TTC549 (cell line): ENCODE measurements around the gene STIL.

ENCODE experiments used
- FAIRE-seq: peaks from 2 replicates; lab custom pipeline; 2012; peaks lifted over from hg19 to GRCh38; lab: Jason Lieb, UNC

Gene STIL

DNA sequence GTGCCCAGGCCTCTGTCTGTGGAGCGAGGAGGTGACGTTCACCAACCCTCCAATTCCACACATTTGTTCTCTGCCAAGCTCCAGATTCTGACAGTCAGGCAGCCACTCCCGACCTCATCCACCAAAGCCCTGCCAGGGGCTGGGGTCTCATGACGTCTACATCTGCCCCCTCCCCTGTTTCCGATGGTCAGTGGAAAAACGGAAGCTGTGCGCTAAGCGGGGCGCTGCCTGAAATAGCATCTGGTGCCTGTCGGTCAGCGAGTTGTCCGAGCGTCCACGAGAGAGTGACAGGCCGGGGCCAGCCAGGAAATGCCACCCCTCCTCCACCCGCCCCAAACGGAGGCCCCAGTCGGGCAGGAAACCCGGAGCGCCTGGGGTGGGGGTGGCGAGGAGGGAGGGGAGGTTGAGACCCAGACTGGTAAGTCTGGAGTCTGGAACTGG lies 78.7 kb downstream of the STIL start:
- no peak for FAIRE-seq

DNA sequence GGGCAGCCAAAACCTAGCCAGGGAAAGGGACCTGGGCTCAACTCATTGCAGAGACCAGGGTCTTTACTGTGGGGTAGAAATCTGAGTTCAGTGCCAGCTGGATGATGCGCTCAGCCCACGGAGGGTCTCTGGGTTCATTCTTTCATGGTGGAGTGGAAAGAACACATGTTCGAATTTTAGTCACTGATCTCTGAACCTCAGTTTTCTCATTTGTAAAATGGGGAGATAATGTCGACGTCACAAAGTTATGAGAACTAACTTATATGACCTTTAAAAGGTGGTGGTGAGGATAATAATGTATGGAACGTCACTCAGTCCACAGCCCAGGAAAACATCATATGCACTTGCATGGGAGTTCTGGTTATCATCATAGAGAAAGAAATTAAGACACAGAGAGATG lies 80.8 kb downstream of the STIL start:
- FAIRE-seq, result no peak

DNA sequence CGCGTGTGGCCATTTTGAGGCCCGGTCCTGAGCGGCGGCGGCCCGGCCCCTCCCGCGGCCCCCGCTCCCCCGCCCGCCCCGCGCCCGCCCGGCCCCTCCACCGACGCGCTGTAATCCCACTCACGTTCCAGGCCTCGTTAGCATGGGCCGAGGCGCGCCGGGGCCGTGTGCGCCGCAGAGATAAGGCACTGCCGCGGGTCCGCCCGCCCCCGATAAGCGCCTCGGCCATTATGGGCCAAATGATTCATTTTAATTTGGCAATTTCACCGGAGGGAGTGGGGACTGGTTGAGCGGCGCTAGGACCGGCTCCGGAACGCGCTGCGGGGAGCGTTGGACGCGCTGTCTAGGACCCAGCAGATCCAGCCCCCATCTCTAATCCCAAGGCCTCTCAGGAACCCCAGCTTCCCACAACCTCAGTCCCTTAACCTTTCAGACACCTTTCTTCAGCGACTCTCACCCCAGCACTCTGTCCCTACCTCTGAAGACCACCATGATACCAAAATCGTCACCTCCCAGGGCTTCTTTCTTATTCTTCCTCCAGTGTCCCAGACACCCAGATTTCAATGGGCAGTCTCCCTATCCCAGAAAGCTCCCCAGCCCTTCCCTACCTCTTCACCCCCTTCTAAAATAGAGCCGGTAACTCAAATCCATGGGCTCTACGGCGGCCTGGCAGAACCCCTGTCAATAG lies 81.6 kb downstream of the STIL start, which contains the start of gene TAL1:
TSS of gene TAL1 (minus strand) at position 39 of the 688 bp plus-strand sequence. CDS start 6,337 bp downstream, outside the sequence.
- no peak for FAIRE-seq

DNA sequence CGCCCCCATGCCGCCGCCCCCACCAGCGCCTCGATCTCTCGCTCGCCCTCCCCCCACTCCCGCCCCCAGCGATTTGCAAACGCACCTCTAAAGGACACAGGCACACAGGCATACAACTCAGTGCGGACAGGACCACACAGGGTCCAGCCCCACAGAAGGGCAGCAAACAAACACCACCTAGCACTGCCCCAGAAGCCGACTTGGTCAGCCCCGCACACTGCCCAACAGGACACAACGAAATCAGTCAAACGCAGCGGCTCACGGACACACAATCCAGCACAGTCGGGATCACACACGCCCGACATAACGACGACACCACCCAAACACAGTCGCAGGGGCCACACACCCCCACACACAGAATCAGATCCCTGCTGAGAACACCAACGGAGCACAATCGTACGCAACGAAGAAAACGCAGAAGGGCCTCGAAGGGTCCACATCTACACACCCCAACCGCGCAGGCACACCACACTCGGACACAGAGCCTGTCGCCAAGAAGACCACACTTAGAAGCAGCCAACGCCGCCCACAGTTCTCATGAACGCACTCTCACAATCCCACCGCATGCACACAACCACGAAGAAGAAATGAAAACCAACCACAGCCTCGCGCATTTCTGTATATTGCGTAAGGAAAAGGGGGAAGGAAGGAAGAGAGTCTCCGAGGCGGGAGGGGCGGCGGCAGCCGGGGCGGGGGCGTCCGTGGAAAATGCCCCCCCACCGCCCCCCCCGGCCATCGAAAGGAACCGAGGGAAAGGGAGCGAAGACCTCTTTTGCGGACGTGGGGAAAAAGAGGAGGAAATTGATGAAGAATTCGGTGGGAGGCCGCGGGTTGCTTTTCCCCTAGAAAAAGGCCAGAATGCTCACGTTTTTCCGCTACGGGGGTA lies 82.4 kb downstream of the STIL start:
- FAIRE-seq, result no peak

DNA sequence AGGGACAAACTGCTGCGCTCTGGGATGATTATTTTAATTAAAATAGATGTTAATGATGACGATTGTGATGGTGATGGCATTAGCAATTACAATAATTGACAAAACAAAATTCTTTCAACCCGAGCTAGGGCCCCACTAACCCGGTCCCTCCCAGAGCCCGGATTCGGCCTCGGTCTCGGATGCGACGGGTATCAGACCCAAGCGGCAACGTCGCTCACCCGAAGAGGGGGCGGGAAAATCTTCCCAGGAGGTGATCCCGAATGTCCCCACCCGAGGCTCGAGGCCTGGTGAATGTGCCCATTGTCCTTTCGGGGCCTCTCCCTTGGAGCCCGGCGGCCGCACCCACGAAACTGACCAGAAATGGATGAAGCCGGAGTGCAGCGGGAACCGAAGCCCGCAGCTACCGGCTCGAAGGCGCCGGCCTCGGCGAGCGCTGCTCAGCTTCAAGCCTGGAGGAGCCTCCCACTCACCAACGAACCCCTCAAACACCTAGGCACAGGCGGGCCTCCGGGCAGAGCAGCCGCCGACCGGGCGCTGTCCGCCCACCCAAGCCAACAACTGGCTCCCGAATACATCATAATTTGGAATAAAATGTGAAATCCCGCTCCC lies 83.2 kb downstream of the STIL start:
- FAIRE-seq, result no peak

DNA sequence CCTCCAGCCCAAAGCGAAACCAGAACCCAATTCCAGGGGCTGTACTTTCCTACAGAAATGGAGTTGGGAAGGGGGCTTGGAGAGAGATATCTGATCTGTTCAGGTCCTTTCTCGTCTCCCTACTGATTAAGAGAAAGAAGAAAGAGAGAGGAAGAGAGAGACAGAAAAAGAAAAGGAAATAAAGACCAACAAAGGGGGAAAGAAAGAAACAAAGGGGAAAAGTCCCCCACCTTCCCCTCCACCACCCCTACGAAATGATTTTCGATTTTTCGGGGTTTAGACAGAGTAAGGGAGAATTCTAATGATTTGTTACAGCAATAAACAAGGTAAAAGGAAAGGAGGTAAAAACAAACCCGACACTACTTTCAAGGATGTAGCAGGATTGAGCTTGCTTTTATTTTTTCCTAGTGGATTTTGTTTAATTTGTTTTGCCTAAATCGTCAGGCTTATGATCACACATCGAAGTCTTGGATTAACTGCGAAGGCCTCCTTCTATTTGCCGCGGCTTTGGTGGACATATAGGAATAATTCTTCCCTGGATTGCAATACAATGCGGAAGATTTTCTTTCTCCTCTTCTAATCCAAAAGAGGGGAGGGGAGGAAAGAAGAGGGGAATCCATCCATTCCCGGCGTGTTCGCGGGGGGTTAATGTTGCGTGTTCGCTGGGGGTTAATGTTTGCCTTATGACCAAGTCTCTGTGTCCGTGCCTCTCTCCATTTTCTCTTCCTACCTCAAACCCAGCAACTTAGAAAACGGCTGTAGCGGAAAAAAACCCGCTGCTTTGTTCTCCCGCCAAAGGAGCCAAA lies 83.9 kb downstream of the STIL start:
- no peak for FAIRE-seq

DNA sequence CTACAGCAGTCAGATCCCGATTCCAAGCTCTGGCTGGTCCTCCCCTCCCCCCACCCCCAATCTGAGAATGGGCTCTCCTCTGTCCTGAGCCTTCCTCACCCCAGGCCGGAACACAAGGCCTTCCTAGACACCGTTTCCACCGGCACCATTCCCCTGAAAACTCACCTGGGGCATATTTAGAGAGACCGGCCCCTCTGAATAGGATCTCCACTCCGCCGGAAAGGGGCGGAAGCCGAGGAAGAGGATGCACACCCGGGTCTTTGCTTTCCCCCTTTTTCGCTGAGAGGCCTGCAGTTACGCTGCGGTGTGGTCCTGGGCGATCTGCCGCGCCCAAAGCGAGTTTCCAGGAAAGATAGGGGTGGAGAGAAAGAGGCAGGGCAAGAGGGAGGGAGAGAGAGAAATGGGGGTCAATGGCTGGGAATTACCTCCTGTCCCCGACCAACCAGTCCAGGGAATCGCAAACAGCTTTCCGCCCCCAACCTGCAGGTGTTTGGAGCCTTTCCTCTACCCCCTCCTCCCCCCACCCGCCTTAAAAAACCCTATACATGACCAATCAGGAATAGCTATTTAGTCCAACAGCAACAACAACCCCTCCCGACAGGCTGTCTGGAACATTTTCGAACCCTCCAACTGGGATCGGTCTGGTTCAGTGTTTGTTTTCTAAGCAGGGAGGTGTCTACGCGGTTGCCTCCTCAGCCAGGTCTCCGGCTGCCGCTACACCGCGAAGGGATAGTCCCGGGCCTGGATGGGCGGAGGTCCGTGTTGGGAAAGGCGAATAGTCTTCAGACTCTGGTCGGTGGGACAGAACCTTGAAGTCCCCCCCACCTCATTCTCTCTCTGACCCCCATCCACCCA lies 84.7 kb downstream of the STIL start:
- no peak for FAIRE-seq

DNA sequence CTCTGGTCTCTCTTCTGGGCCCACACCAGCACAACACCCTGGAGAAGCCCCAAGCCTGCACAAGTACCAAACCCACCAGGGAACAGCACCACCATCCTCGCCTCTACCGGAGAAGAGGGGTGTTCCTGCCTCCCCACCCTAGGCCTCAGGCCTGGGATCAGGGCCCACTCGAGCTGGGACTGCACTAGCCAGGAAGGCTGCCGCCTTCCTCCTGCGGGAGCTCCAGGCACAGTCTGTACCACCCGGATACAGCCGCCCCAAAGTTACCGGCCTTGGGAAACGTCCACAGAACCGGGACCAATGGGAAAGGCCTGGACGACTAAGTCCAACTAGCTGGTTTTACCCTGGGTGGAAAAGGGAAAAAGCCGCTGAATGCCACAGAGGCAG lies 85.3 kb downstream of the STIL start:
- FAIRE-seq, result no peak

DNA sequence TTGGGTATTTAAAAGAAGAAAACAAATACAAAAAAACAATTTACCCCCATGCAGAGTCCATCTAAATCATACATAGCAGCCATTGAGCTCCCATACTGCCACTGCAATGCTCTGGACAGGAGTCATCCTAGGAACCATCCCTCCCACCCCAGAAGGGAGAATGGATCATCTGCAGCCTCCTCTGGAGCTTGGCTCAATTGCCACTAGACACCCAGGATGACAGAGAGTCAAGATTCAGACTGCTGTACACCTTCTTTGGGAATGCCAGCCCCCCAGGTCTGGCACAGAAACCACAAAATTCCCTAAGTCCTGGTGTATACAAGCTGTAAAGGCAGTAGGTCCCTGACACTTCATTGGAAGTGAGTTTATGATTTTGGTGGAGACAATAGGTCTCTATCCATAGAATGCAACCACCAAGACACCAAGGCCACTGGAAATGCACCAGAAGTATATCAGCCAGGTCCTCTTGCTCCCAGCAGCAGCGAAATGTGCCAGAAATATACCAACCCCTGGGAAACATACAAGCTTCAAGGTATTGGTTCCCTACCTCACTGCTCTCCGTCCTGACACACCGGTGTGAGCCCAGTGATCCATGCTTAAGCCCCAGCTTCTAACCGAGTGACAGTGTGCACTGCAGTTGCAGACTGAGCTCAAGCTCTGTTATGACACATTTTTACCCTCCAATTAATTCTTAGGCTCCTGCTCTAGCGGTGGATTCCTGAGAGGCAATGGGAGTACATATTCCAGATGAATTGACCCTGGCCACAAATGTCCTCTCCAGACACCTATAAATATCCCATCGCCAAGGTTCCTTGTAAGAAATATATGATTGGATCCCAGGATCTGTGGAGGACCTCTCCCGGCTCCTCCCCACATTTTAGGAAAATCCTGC lies 86.4 kb downstream of the STIL start:
- FAIRE-seq, result no peak

DNA sequence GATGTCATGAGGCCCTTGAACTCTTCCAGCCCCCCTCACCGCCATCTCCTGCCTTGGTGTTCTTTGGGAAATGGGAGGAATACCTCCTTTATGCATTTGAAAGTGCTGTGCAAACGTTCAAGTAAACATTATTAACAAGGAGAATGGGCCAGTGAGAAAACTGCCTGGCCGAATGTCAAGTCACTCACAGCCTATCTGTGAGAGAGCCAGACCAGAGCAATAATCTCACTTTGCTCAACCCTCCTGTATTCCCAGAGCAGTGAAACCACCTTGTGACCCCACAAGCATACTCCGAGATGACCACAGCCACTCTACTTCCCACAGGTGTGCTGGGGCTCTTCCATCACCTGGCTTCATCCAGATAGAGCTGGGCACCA lies 87.1 kb downstream of the STIL start:
- FAIRE-seq, result no peak

DNA sequence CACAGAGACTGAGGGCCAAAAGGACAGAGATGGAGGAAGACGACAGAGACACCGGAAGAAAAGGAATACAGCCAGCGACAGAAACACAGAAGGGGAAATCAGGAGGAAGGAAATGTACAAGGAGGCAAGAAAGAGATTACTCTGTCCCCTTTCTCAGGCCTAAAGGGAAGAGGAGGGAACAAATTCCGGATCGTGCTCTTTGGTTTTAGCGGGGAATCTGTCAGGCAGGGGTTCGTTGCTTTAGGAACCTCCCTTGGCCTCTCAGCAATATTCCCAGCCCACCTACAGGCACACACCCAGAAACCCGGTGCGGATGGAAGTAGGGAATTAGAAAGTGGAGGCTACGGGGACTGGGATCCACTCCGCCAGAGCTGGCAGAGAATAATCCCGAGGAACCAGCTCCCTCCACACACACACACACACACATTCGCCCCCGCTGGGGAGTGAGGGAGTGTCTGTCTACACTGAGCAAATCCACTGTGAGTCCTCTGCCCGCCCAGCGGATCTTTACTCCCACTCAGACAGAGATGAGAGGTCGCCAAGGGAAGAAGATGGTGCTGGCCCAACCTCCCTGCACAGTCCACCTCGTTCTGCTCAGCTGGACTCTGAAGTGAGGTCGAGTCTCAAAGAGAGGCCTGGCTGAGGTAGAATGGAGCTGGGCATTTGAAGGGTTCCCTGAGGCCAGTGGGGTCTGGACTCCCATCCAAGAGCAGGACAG lies 87.7 kb downstream of the STIL start:
- FAIRE-seq, result no peak

DNA sequence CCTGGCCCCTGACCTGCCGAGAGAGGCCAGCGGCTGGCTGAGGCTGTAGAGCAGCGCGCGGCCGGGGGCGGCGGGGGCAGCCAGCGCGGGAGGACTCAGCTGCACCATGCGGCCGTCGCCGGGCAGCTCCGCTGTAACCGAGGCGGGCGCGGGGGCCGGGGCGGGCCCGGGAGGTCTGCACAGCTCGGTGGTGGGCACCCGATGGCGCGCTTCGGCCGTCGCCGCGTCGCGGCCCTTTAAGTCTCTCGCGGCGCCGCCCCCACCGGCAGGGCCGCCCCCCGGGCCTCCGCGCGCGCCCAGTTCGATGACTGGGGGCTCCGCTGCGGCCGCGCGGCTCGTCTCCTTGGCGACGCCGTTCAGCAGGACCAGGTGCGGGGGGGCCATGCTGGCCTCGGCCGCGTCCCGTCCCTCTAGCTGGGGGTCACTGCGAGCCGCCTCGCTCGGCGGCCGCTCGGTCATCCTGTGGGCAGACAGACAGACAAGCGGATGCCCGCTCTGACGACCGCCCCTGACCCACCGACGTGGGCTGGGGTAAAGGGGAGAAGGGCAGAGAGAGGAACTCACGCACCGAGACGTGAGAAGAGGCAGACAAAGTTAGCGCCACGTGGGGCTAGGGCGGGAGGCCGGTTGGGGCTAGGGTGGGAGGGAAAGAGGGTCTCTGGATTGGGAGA lies 88.4 kb downstream of the STIL start:
- no peak for FAIRE-seq

DNA sequence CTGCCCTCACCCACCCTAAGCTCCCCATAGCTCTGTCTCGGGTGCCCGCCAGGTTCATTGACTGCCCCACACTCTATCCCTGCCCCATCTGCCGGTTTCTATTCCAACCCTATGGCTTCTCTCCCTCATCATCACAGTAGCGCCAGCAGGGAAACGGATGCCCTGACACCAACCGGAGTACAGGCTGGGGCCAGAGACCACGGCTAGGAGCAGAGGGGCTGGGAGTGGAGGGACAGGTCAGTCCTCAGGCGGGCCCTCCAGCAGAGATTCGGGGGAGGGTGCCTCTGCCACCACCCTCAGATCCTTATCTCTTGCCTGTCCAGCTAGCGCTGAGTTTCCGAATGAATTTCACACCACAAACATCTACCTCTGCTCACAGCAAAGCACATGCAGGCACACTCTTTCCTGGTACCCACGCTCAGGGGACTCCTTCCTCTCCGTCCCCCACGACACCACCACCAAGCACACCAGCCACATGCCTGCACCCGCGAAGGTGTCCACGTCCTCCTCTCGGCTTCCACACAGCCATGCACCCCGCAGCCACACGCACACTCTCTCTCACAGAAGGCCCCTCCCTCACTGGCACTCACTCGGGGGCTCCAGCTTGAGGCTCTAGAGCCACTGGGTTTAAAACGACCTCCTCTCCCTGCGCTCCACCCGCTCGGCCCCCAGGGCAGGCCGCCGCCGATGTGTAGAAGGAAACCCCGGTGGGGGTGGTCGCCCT lies 89.1 kb downstream of the STIL start:
- FAIRE-seq, result no peak

DNA sequence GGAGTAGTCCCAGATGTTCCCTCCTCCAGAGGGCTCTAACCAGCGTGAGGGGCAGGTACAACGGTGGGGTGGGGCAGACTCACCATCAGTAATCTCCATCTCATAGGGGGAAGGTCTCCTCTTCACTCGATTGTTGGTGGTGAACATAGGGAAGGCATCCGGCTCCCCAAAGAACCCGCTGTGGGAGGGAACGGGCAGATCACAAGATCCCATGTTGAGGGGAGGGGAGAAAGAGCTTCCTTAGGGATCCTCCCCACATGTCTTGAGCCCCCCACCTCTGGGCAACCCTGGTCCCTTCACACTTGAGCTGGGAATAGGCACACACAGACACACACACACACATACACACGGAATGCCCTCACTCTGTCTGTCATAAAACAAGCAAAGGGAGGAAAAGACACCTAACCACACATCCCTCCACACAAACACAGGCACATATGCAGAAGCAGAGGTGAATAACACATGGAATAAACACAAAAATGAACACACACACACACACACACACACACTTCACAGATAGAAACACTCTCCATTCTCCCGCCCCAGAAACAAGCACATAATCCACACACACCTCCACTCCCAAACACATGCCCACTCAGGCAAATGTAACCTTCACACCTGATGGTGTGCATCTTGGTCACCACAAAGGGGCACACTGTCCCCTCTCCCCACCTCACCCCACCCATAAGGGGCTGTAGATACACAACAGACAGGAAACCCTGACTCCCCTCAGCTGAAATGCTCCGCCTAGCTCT lies 89.8 kb downstream of the STIL start:
- FAIRE-seq, result no peak

DNA sequence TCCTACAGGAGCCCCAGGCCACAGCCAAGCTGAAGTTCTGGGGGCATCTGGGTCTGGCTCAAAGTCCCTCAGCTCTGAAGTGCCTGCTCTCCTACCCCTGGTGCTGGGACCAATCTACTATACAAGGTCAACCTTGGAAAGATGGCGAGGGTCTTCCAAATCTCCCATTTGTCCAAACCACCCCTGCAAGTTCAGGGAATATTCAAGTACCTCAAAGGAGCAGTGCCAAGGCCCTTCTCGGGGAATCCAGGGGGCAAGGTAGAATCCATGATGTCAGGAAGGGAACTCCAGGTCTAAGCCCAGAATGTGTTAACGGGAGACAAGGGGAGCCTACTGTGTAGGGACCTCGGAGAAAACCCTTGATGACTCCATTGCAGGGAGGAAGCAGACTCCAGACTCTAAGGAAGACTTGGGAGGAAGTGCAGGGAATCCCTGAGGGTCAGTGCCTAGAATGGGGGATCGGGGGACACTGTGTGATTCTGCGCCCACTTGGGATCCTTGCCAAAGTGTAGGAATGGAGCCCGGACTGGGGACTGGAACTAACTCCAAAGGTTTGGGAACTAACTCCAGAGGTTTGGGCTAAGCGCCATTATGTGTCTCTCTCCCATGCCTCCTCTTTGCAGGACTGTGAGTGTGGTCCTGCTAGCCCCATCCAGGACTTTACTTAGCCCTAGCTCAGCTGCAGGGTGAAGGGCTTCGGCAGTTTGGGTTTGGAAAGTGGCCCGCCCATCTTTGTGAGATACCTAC lies 90.6 kb downstream of the STIL start:
- no peak for FAIRE-seq

DNA sequence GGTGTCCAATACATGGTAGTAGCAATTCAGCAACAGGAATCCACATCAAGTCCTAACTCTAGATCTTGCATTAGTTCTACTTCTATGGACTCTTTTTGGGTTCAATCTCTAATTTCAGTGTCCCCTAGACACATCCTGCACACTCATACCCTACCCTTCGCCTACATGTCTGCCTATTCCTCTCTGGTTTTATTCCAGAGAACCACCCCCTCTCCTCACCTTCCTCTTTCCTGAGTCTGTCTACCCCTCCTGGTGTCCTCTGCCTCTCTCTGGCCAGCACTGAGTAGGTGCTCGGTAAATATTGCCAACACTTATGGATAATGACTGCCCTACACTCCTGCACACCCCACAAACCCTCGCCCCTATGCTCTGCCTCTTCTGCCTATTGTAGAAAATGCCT lies 91.5 kb downstream of the STIL start:
- FAIRE-seq, result no peak
